HCT116 (cell line): Measurements from ENCODE around the gene SKAP1. TPM values are rescaled to one million over a fixed set of nuclear protein-coding genes. Genes with fewer than 3 reads are reported as not detected.

Experiments
- ATAC-seq: fragments of 200-7000 bp; cut with Tn5 transposase; 2 replicates; pipeline ENCODE4 v1.9.1; 2020; ENCODE audit warnings: mild to moderate bottlenecking, moderate library complexity
- BruUV-seq: library from RNA; stranded (reverse); fragments of 400-500 nt; replicated peaks from 2 replicates; lab custom pipeline; 2021; lab: Mats Ljungman, UMichigan
- CTCF ChIA-PET: fragments of 300-600 bp; sonication (Branson Sonifier 250); formaldehyde crosslinking; loops from one replicate; lab custom pipeline; 2021; ENCODE audit warnings: antibody characterized with exemption; lab: Charles Lee
- POLR2A ChIA-PET: fragments of 300-600, 350-600 bp; sonication (Branson Sonifier 250); formaldehyde crosslinking; loops from one replicate; lab custom pipeline; 2021; ENCODE audit warnings: antibody characterized with exemption; lab: Charles Lee
- RAD21 ChIA-PET, 2 experiments: fragments of 300-600 bp; sonication (Branson Sonifier 250); formaldehyde crosslinking; loops; one replicate each; lab custom pipeline; 2023; ENCODE audit warnings: low total read pairs in 2 of 2; ENCODE audit not compliant: uncharacterized antibody in 2 of 2, unreplicated experiment in 2 of 2, low non-redundant PET in 1 of 2; lab: Charles Lee
- DNase-seq: peaks from one replicate; pipeline ENCODE4 v3.0.0-alpha.2; 2010; ENCODE audit warnings: low read depth, low spot score
- H2AFZ ChIP-seq: fragments of 200-600 bp; shearing (Covaris generic), sonication (generic); 2 replicates; pipeline ENCODE4 v1.6.1; 2017; ENCODE audit warnings: low read depth, mixed run types, mixed read lengths, antibody characterized with exemption, low read length; ENCODE audit not compliant: poor library complexity, severe bottlenecking
- H3K27ac ChIP-seq: 2 replicates; pipeline ENCODE4 v1.5.1; 2012; ENCODE audit warnings: low read depth, low read length
- H3K27me3 ChIP-seq: fragments of 200-600 bp; sonication (generic); 2 replicates; pipeline ENCODE4 v1.6.1; 2016; ENCODE audit warnings: mixed run types, low read length, mixed read lengths; ENCODE audit not compliant: insufficient read depth
- H3K36me3 ChIP-seq, 2 experiments: fragments of 200-500 bp in 1 of 2; fragments of 200-600 bp in 1 of 2; sonication (Bioruptor generic) in 1 of 2; sonication (generic) in 1 of 2; 2 replicates each; pipeline versions ENCODE4 v1.5.1 to v1.6.1; 2014 to 2016; ENCODE audit warnings: low read length in 2 of 2, inconsistent platforms in 1 of 2, mixed read lengths in 1 of 2, mixed run types in 1 of 2; ENCODE audit not compliant: insufficient read depth in 2 of 2, control insufficient read depth in 1 of 2
- H3K4me1 ChIP-seq, 2 experiments: fragments of 200-600 bp in 1 of 2; sonication (generic) in 1 of 2; 2 replicates each; pipeline versions ENCODE4 v1.5.1 to v1.6.1; 2012 to 2017; ENCODE audit warnings: low read length in 2 of 2, inconsistent platforms in 1 of 2, mild to moderate bottlenecking in 1 of 2, mixed read lengths in 1 of 2, mixed run types in 1 of 2, moderate library complexity in 1 of 2; ENCODE audit not compliant: insufficient read depth in 2 of 2, control insufficient read depth in 1 of 2
- H3K4me2 ChIP-seq: fragments of 200-600 bp; sonication (generic); 2 replicates; pipeline ENCODE4 v1.6.1; 2017; ENCODE audit warnings: mixed run types, low read length, mixed read lengths
- H3K4me3 ChIP-seq, 2 experiments: fragments of 200-600 bp in 1 of 2; sonication (generic) in 1 of 2; replicated peaks in 1 of 2; 2 replicates each; pipeline ENCODE4 v1.5.1; 2011 to 2016; ENCODE audit warnings: low read length in 2 of 2, control low read depth in 1 of 2, low read depth in 1 of 2, mild to moderate bottlenecking in 1 of 2, mixed read lengths in 1 of 2, mixed run types in 1 of 2
- H3K79me2 ChIP-seq: fragments of 200-600 bp; sonication (generic); 2 replicates; pipeline ENCODE4 v1.6.1; 2017; ENCODE audit warnings: mild to moderate bottlenecking, mixed run types, low read length, moderate library complexity, mixed read lengths; ENCODE audit not compliant: insufficient read depth
- H3K9ac ChIP-seq: fragments of 200-600 bp; sonication (generic); 2 replicates; pipeline ENCODE4 v1.6.1; 2016; ENCODE audit warnings: low read length, mixed read lengths
- H3K9me2 ChIP-seq: fragments of 200-600 bp; sonication (generic), shearing (Covaris generic); 2 replicates; pipeline ENCODE4 v1.6.1; 2017; ENCODE audit warnings: mixed run types, mild to moderate bottlenecking, moderate library complexity; ENCODE audit not compliant: insufficient read depth
- H3K9me3 ChIP-seq, 2 experiments: fragments of 200-500 bp in 1 of 2; fragments of 200-600 bp in 1 of 2; sonication (Bioruptor generic) in 1 of 2; sonication (generic) in 1 of 2; 2 replicates each; pipeline ENCODE4 v1.6.1; 2014 to 2017; ENCODE audit warnings: low read length in 2 of 2, mixed read lengths in 2 of 2, inconsistent platforms in 1 of 2, low read depth in 1 of 2, mild to moderate bottlenecking in 1 of 2, mixed run types in 1 of 2, moderate library complexity in 1 of 2; ENCODE audit not compliant: control insufficient read depth in 1 of 2, insufficient read depth in 1 of 2
- H4K20me1 ChIP-seq: fragments of 200-600 bp; sonication (generic), shearing (Covaris generic); 2 replicates; pipeline ENCODE4 v1.6.1; 2017; ENCODE audit warnings: mixed run types, mild to moderate bottlenecking, moderate library complexity; ENCODE audit not compliant: insufficient read depth
- EZH2phosphoT487 ChIP-seq: fragments of 200-600 bp; IDR thresholded peaks from 2 replicates; pipeline ENCODE4 v1.6.1; 2018; ENCODE audit warnings: antibody characterized with exemption, borderline replicate concordance
- SIN3A ChIP-seq: IDR thresholded peaks from 2 replicates; pipeline ENCODE4 v1.6.1; 2012; ENCODE audit warnings: low read depth
- YY1 ChIP-seq: IDR thresholded peaks from 2 replicates; pipeline ENCODE4 v1.6.1; 2011; ENCODE audit warnings: low read length, low read depth, moderate library complexity, mild to moderate bottlenecking; ENCODE audit not compliant: insufficient replicate concordance; ENCODE audit errors: extremely low read depth
- ZBTB33 ChIP-seq: IDR thresholded peaks from 2 replicates; pipeline ENCODE4 v1.6.1; 2011; ENCODE audit warnings: mild to moderate bottlenecking, low read length, moderate library complexity; ENCODE audit not compliant: insufficient replicate concordance; ENCODE audit errors: extremely low read depth
- ZNF274 ChIP-seq: fragments of 200-500 bp; sonication (Bioruptor generic); IDR thresholded peaks from 2 replicates; pipeline ENCODE4 v1.6.1; 2014; ENCODE audit warnings: mild to moderate bottlenecking, low read depth, low read length, inconsistent platforms
- intact Hi-C: fragments of 100-400 bp; cut with micrococcal nuclease; formaldehyde crosslinking; loops from 2 replicates; pipeline ENCODE4 v1.10.0; 2022
- total RNA-seq: library from RNA; stranded (reverse); gene quantifications from one replicate; pipeline ENCODE4 v1.2.1, GENCODE V29; 2021; ENCODE audit not compliant: unreplicated experiment
- TF ChIP-seq, protein P1 (sequence below): IDR thresholded peaks from 2 replicates; pipeline ENCODE4 v1.6.1; 2012

The SKAP1 gene
- total RNA-seq, 1 experiment from 2014 or later, result 12.4 TPM

GRCh38 chr17:48356866-48357265, 73.1 kb downstream of the SKAP1 start:
- POLR2A ChIA-PET, result no interaction called here
- RAD21 ChIA-PET, result no interaction called here
- no peak for DNase-seq
- Histone ChIP-seq H3K36me3 (no peaks in the 10 kb centered on the region), H3K4me2 (no peak overlapping the region), H3K4me3 (no peak overlapping the region), H3K27ac (no peak overlapping the region), H2AFZ (no peak overlapping the region), H4K20me1 (no peaks in the 10 kb centered on the region), H3K27me3 (no peaks in the 10 kb centered on the region), H3K9ac (no peak overlapping the region), H3K4me1 (peaks cover 4 to 9% of the 10 kb centered on the region in 2 experiments), H3K9me2 (no peaks in the 10 kb centered on the region), H3K79me2 (no peaks in the 10 kb centered on the region), H3K9me3 (no peaks in the 10 kb centered on the region)
- CTCF ChIA-PET, result interaction anchor here (1.5 kb wide), 1 partner anchor 94 kb away, joined by 3 read pairs; no protein-coding TSS in a partner anchor
- intact Hi-C loops, result no loop called here
- TF ChIP-seq, protein P1, sequence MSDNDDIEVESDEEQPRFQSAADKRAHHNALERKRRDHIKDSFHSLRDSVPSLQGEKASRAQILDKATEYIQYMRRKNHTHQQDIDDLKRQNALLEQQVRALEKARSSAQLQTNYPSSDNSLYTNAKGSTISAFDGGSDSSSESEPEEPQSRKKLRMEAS, result no peak
- no peak for TF ChIP-seq SIN3A
- no TSS peak for BruUV-seq
- no peak for ATAC-seq

DNA sequence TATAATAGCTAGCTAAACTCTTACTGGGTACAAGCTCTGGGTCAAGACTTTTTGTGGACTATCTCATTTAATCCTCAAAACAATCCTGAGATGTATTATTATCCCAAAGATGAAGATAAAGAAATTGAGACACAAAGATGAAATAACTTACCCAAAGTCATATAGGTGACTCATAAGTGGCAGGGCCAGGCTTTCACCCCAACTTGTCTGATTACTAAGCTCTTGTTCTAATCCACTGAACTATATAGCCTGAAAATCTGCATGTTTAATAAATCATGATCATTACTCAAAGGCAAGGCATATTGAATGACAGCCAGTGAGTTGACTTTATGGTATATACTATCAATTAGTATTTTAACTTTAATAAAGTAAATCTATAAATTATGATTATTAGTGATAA, 77.4 kb downstream of the SKAP1 start:
- no peaks in the 10 kb centered on the region for H3K9me3 ChIP-seq
- H3K4me2 ChIP-seq, result no peak overlapping the region
- H3K9ac ChIP-seq, result no peak overlapping the region
- no peaks in the 10 kb centered on the region for H3K9me2 ChIP-seq
- intact Hi-C loops, result loop anchor here (5.0 kb wide), 1 partner anchor 265 kb away; the partner anchor contains the start of gene HOXB8
- DNase-seq (no peak), ATAC-seq (no peak)
- CTCF ChIA-PET, result interaction anchor here (0.8 to 4.3 kb wide), 22 partner anchors 9 to 327 kb away, joined by 3 to 52 read pairs (median 7); partner anchors contain the start of gene HOXB9
- H2AFZ ChIP-seq, result no peak overlapping the region
- TF ChIP-seq YY1, result no peak
- no peak for TF ChIP-seq EZH2phosphoT487
- TF ChIP-seq ZBTB33, result no peak
- TF ChIP-seq ZNF274, result no peak
- no peaks in the 10 kb centered on the region for H4K20me1 ChIP-seq
- RAD21 ChIA-PET, result interaction anchor here (0.5 to 1.3 kb wide), 5 partner anchors 44 to 241 kb away, joined by 3 to 6 read pairs (median 3); no protein-coding TSS in a partner anchor
- H3K79me2 ChIP-seq, result no peaks in the 10 kb centered on the region
- no peaks in the 10 kb centered on the region for H3K36me3 ChIP-seq
- POLR2A ChIA-PET, result interaction anchor here (0.9 kb wide), 1 partner anchor 284 kb away, joined by 3 read pairs; no protein-coding TSS in a partner anchor
- no TSS peak for BruUV-seq
- H3K4me1 ChIP-seq, result peaks cover 4 to 9% of the 10 kb centered on the region in 2 experiments
- no peak overlapping the region for H3K27ac ChIP-seq
- H3K27me3 ChIP-seq, result no peaks in the 10 kb centered on the region
- no peak overlapping the region for H3K4me3 ChIP-seq
